IPS-18c (cell line): ENCODE results near the gene AFDN.
"Not testable (repeated sequence)": the region's sequence is repeated elsewhere in the genome, so short reads cannot be mapped to it uniquely, and the experiment has no call there.

ENCODE experiments used
- H3K4me3 ChIP-seq: 2 replicates; pipeline ENCODE4 v1.7.0; 2013; ENCODE audit warnings: low read depth, mild to moderate bottlenecking, low read length, moderate library complexity; ENCODE audit not compliant: insufficient read depth
- H3K9me3 ChIP-seq: one replicate; pipeline ENCODE4 v1.6.1; 2013; ENCODE audit warnings: mild to moderate bottlenecking, low read length, moderate library complexity; ENCODE audit not compliant: control insufficient read depth, insufficient read depth

The AFDN gene

GRCh38 chr6:168000198-168001028 is 173.7 kb downstream of the AFDN start:
- no peak overlapping the region for H3K4me3 ChIP-seq
- H3K9me3 ChIP-seq: no peaks in the 10 kb centered on the region

- Histone ChIP-seq H3K4me3 (no peak overlapping the region), H3K9me3 (no peaks in the 10 kb centered on the region)
Measured at GRCh38 chr6:168001029-168001332, 174.3 kb downstream of the AFDN start.

DNA sequence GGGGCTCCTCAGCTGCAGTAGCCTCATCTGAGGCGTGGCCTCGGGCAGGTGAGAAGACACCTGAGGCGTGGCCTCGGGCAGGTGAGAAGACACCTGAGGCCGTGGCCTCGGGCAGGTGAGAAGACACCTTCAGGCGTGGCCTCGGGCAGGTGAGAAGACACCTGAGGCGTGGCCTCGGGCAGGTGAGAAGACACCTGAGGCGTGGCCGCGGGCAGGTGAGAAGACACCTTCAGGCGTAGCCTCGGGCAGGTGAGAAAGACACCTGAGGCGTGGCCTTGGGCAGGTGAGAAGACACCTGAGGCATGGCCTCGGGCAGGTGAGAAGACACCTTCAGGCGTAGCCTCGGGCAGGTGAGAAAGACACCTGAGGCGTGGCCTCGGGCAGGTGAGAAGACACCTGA is 174.8 kb downstream of the AFDN start:
- H3K4me3 ChIP-seq, H3K9me3 ChIP-seq: not testable (repeated sequence)

- H3K4me3 ChIP-seq: no peak overlapping the region
- H3K9me3 ChIP-seq: no peaks in the 10 kb centered on the region
Measured at GRCh38 chr6:168002804-168003203, 176.1 kb downstream of the AFDN start.

DNA sequence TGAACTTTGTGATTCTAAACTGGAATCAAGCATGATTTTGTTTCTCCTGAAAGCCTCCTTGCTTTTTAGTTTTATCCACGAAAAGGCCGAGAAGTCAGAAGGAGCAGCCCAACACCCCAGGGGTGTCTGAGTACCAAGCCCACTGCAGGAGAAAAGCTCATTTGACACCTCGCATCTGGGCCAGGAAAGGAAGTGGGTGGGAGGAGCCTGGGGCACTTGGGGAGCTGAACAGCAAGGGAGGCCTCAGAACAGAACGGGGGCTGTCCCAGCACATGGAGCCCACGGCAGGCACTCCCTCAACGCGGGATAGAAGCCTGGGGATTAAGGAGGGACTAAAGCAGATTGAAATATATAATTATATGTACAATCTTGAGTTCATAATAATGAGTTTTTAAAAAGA is 177.3 kb downstream of the AFDN start:
- H3K9me3 ChIP-seq: no peaks in the 10 kb centered on the region
- H3K4me3 ChIP-seq: no peak overlapping the region

- Histone ChIP-seq H3K9me3 (no peaks in the 10 kb centered on the region), H3K4me3 (no peak overlapping the region)
Measured at GRCh38 chr6:168004945-168005344, 178.2 kb downstream of the AFDN start.

DNA sequence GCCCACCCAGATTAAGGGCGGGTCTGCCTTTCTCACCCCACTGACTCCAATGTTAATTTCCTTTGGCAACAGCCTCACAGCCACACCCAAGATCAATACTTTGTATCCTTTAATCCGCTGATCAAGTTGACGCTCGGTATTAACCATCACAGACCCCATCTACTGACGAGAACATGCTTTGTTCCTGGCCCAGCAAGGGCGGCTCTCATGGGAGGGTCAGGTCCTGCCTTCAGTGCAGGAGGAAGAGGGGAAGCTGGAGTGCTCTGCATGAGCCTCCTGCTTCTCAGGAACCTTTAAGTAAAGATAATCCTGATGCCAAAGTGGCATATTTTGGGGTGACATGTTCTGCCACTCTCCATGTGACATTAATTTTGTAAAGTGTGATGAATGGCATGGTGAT is 179.1 kb downstream of the AFDN start:
- Histone ChIP-seq H3K4me3 (no peak overlapping the region), H3K9me3 (no peaks in the 10 kb centered on the region)

- Histone ChIP-seq H3K4me3 (no peak overlapping the region), H3K9me3 (no peaks in the 10 kb centered on the region)
Measured at GRCh38 chr6:168007592-168008338, 181.1 kb downstream of the AFDN start.

GRCh38 chr6:168009331-168009730 is 182.6 kb downstream of the AFDN start:
- Histone ChIP-seq H3K9me3 (no peaks in the 10 kb centered on the region), H3K4me3 (no peak overlapping the region)

- Histone ChIP-seq H3K4me3 (no peak overlapping the region), H3K9me3 (no peaks in the 10 kb centered on the region)
Measured at GRCh38 chr6:168011291-168011690, 184.6 kb downstream of the AFDN start.

DNA sequence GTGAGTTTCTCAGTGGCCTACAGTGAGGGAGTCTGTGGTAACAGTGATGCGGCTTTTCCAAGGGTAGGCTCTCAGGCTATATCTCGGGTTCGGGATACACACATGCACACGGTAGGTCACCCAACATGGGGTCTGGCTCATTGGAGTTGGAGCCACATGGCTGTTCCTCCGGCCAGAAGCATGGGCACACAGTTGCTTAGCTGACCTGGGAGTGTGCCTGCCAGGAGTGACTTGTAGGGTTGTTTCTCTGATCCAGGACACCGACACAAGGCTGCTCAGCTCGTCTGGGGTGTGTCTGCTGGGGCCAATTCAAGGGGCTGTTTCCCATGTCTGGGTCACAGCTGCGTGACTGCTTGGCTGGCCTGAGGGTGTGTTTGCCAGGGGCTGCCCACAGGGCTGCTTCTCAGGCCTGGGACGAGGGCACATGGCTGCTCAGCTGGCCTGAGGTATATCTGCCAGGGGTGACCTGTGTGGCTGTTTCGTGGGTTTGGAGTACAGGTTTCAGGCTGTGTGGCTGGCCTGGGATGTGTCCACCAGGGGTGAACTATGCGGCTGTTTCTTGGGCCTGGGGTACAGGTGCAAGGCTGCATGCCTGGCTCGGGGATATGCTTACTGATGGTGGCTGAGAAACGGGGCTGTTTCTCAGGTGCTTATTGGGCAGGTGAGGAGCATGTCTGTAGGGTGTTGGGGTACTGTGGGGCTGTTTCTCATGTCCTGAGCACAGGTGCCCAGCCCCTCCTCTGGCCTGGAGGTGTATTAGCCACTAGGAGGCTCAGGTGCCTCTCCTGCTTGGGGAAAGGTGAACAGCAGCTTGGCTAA is 185.9 kb downstream of the AFDN start:
- no peaks in the 10 kb centered on the region for H3K9me3 ChIP-seq
- H3K4me3 ChIP-seq: no peak overlapping the region

- H3K9me3 ChIP-seq: no peaks in the 10 kb centered on the region
- H3K4me3 ChIP-seq: no peak overlapping the region
Measured at GRCh38 chr6:168013250-168013915, 186.7 kb downstream of the AFDN start.

GRCh38 chr6:168014428-168014827 is 187.7 kb downstream of the AFDN start:
- Histone ChIP-seq H3K9me3 (no peaks in the 10 kb centered on the region), H3K4me3 (no peak overlapping the region)

DNA sequence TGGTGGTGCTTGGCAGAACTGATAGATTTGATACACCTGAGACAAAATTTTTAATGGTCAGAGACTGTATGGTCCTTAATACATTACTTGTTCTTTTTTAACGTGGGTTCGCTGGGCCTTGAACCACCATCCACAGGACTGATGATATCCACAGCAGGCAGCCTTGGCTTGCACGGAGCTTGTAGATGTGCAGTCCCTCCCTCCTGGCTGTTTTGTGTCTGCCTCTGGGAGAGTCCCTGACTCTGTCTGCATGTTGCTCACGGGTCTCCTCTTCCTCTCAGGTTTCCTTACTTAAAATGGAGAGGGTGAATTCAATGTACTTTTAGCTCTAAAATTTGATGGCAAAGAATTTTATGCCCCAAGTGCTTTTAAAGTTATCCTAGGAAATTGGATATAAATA is 188.3 kb downstream of the AFDN start:
- Histone ChIP-seq H3K4me3 (no peak overlapping the region), H3K9me3 (no peaks in the 10 kb centered on the region)

DNA sequence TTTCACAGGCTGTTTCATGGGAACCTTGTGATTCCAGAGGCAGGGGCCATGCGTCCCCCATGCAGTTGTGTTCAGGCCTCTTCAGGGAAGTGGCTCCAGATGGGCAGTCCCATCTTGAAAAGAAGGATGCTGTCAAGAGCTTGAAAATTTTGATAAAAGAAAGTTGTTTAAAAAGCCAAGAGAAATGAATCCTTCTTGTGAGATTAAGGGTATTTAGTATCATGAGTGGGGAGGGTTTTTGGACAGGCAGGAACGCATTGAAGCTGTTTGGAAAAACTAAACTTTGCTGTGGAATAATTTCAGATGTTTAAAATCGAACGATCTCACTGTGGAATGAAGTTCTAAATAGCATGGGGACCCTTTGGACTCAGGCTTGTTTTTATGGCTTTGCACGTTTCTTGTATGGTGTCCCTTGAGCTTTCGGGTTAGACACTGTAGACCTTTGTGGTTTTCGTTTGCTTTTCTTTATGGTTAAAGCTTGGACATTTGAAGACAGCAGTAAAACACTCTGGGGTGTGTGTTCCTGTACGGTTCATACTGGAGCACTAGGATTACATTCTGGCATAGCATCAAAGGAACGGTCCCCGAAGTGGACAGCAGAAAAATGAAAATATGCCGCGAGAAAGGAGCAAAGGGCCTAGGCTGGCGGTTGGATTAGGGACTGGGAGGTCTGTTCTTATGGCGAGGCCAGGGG is 188.9 kb downstream of the AFDN start:
- no peaks in the 10 kb centered on the region for H3K9me3 ChIP-seq
- H3K4me3 ChIP-seq: no peak overlapping the region

DNA sequence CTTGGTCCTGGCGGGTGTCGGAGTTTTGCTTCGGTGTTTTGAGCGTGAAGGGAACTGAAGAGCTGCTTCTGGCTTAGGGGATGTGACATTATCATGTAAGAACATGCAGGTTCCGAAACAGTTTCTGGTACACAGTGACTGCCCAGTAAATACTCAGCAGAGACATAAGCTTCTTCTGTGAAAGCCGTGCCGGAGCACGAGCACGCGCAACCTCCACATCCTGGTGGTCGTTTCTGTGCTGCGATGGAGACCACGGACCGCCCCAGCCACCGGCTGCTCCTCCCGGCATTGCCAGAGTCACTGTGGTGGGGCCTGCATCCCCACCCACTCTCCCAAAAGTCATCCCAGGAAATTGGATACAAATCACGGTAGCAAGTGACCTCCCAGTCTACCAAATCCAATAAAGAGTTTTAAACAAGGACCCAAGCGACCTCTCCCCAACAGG is 189.5 kb downstream of the AFDN start:
- H3K9me3 ChIP-seq: no peaks in the 10 kb centered on the region
- no peak overlapping the region for H3K4me3 ChIP-seq
